OCI-LY3 (cell line): ENCODE data around the gene SALL3.

Source experiments
- H2AFZ ChIP-seq: fragments of 200-600, 300-600 bp; shearing (Covaris generic); 2 replicates; pipeline ENCODE4 v1.6.0; 2014; ENCODE audit warnings: antibody characterized with exemption, low read depth, low read length
- H3K27ac ChIP-seq: fragments of 200-600, 300-600 bp; sonication (generic); 2 replicates; pipeline ENCODE4 v1.5.1; 2014; ENCODE audit warnings: mild to moderate bottlenecking, low read length, moderate library complexity, mixed read lengths
- H3K27me3 ChIP-seq: fragments of 200-600, 300-600 bp; sonication (generic); 2 replicates; pipeline ENCODE4 v1.6.1; 2014; ENCODE audit warnings: low read depth, low read length, mixed read lengths
- H3K36me3 ChIP-seq: fragments of 200-600, 300-600 bp; sonication (generic); replicated peaks from 2 replicates; pipeline ENCODE3; 2014; ENCODE audit warnings: low read depth, low read length, mixed read lengths
- H3K4me1 ChIP-seq: fragments of 300-600, 200-600 bp; sonication (generic); 2 replicates; pipeline ENCODE4 v1.6.1; 2014; ENCODE audit warnings: low read length, mixed read lengths
- H3K4me2 ChIP-seq: fragments of 200-600, 300-600 bp; sonication (generic); 2 replicates; pipeline ENCODE4 v1.6.1; 2014; ENCODE audit warnings: low read length, mixed read lengths
- H3K4me3 ChIP-seq: fragments of 300-600, 200-600 bp; sonication (generic); 2 replicates; pipeline ENCODE4 v1.5.1; 2014; ENCODE audit warnings: antibody characterized with exemption, mild to moderate bottlenecking, low read length, moderate library complexity
- H3K79me2 ChIP-seq: fragments of 300-600, 200-600 bp; shearing (Covaris generic); 2 replicates; pipeline ENCODE4 v1.6.1; 2014; ENCODE audit warnings: mild to moderate bottlenecking, low read length, mixed read lengths
- H3K9ac ChIP-seq: fragments of 300-600, 200-600 bp; shearing (Covaris generic); 2 replicates; pipeline ENCODE4 v1.6.0; 2014; ENCODE audit warnings: mild to moderate bottlenecking, low read length, moderate library complexity
- H3K9me3 ChIP-seq: fragments of 200-600, 300-600 bp; shearing (Covaris generic); 2 replicates; pipeline ENCODE4 v1.6.1; 2014; ENCODE audit warnings: low read length, mixed read lengths; ENCODE audit not compliant: insufficient read depth
- H4K20me1 ChIP-seq: fragments of 200-600, 300-600 bp; sonication (generic); 2 replicates; pipeline ENCODE4 v1.6.1; 2016; ENCODE audit warnings: low read length, mixed read lengths; ENCODE audit not compliant: insufficient read depth
- EZH2phosphoT487 ChIP-seq: fragments of 200-600 bp; shearing (Covaris generic); IDR thresholded peaks from 2 replicates; pipeline ENCODE4 v1.6.1; 2018; ENCODE audit warnings: antibody characterized with exemption, mixed run types, low read depth
- TF ChIP-seq, protein P1 (sequence below): fragments of 200-600, 300-600 bp; sonication (generic); IDR thresholded peaks from 2 replicates; pipeline ENCODE4 v1.5.1; 2014; ENCODE audit warnings: antibody characterized with exemption, low read length, low read depth

SALL3 gene

GRCh38 chr18:78992041-78993011, 12.7 kb downstream of the SALL3 start:
- Histone ChIP-seq H3K4me2 (no peak overlapping the region), H4K20me1 (no peaks in the 10 kb centered on the region), H2AFZ (no peak overlapping the region), H3K9ac (no peak overlapping the region), H3K36me3 (no peaks in the 10 kb centered on the region), H3K4me1 (no peaks in the 10 kb centered on the region), H3K27ac (no peak overlapping the region), H3K27me3 (no peaks in the 10 kb centered on the region), H3K79me2 (no peaks in the 10 kb centered on the region), H3K4me3 (no peak overlapping the region), H3K9me3 (no peaks in the 10 kb centered on the region; the same call in 1 of the 2 replicates)
- TF ChIP-seq EZH2phosphoT487 = no peak

DNA sequence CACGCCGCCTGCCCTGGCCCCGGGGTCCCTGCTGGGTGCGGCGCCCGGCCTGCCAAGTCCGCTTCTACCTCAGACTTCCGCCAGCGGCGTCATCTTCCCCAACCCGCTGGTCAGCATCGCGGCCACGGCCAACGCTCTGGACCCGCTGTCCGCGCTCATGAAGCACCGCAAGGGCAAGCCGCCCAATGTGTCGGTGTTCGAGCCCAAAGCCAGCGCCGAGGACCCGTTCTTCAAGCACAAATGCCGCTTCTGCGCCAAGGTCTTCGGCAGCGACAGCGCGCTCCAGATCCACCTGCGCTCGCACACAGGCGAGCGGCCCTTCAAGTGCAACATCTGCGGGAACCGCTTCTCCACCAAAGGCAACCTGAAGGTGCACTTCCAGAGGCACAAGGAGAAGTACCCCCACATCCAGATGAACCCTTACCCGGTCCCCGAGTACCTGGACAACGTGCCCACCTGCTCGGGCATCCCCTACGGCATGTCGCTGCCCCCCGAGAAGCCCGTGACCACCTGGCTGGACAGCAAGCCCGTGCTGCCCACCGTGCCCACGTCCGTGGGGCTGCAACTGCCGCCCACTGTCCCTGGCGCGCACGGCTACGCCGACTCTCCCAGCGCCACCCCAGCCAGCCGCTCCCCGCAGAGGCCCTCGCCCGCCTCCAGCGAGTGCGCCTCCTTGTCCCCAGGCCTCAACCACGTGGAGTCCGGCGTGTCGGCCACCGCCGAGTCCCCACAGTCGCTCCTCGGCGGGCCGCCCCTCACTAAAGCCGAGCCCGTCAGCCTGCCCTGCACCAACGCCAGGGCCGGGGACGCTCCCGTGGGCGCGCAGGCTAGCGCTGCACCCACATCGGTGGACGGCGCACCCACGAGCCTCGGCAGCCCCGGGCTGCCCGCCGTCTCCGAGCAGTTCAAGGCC, 13.7 kb downstream of the SALL3 start:
- no peak overlapping the region for H3K4me3 ChIP-seq
- no peaks in the 10 kb centered on the region for H3K79me2 ChIP-seq
- no peaks in the 10 kb centered on the region for H3K27me3 ChIP-seq
- no peak overlapping the region for H3K27ac ChIP-seq
- no peaks in the 10 kb centered on the region for H3K36me3 ChIP-seq
- no peak overlapping the region for H2AFZ ChIP-seq
- no peaks in the 10 kb centered on the region; the same call in 1 of the 2 replicates for H3K9me3 ChIP-seq
- H3K4me2 ChIP-seq = no peak overlapping the region
- no peak for TF ChIP-seq EZH2phosphoT487
- TF ChIP-seq, protein P1, sequence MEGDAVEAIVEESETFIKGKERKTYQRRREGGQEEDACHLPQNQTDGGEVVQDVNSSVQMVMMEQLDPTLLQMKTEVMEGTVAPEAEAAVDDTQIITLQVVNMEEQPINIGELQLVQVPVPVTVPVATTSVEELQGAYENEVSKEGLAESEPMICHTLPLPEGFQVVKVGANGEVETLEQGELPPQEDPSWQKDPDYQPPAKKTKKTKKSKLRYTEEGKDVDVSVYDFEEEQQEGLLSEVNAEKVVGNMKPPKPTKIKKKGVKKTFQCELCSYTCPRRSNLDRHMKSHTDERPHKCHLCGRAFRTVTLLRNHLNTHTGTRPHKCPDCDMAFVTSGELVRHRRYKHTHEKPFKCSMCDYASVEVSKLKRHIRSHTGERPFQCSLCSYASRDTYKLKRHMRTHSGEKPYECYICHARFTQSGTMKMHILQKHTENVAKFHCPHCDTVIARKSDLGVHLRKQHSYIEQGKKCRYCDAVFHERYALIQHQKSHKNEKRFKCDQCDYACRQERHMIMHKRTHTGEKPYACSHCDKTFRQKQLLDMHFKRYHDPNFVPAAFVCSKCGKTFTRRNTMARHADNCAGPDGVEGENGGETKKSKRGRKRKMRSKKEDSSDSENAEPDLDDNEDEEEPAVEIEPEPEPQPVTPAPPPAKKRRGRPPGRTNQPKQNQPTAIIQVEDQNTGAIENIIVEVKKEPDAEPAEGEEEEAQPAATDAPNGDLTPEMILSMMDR = no peak
- H4K20me1 ChIP-seq = no peaks in the 10 kb centered on the region
- no peaks in the 10 kb centered on the region for H3K4me1 ChIP-seq
- H3K9ac ChIP-seq = no peak overlapping the region

GRCh38 chr18:78994000-78994399, 14.4 kb downstream of the SALL3 start:
- Histone ChIP-seq H3K27ac (no peak overlapping the region), H2AFZ (no peak overlapping the region), H3K4me3 (no peak overlapping the region), H3K4me2 (no peak overlapping the region), H3K27me3 (no peaks in the 10 kb centered on the region), H4K20me1 (no peaks in the 10 kb centered on the region), H3K9ac (no peak overlapping the region), H3K4me1 (no peaks in the 10 kb centered on the region), H3K36me3 (no peaks in the 10 kb centered on the region), H3K9me3 (no peaks in the 10 kb centered on the region; the same call in 1 of the 2 replicates), H3K79me2 (no peaks in the 10 kb centered on the region)
- TF ChIP-seq, protein P1 = no peak
- TF ChIP-seq EZH2phosphoT487 = no peak

GRCh38 chr18:78994531-78994930, 14.9 kb downstream of the SALL3 start:
- Histone ChIP-seq H2AFZ (no peak overlapping the region), H3K4me2 (no peak overlapping the region), H3K4me3 (no peak overlapping the region), H3K27ac (no peak overlapping the region), H3K27me3 (no peaks in the 10 kb centered on the region), H3K9ac (no peak overlapping the region), H3K4me1 (no peaks in the 10 kb centered on the region), H3K79me2 (no peaks in the 10 kb centered on the region), H3K36me3 (no peaks in the 10 kb centered on the region), H3K9me3 (no peaks in the 10 kb centered on the region; the same call in 1 of the 2 replicates), H4K20me1 (no peaks in the 10 kb centered on the region)
- no peak for TF ChIP-seq EZH2phosphoT487
- TF ChIP-seq, protein P1 = no peak
